Karpas-422 (cell line): ENCODE data around the gene FRAS1. TPM values are rescaled to one million over a fixed set of nuclear protein-coding genes. Genes with fewer than 3 reads are reported as not detected.

Source experiments
- DNase-seq: peaks from one replicate; pipeline ENCODE4 v3.0.0-alpha.2; 2015
- H2AFZ ChIP-seq: fragments of 200-600 bp; sonication (generic); 2 replicates; pipeline ENCODE4 v1.6.1; 2014; ENCODE audit warnings: antibody characterized with exemption, low read length, mixed read lengths
- H3K27ac ChIP-seq: fragments of 200-600 bp; sonication (generic); 2 replicates; pipeline ENCODE4 v1.5.1; 2014; ENCODE audit warnings: mild to moderate bottlenecking, low read length, moderate library complexity
- H3K27me3 ChIP-seq: fragments of 200-600 bp; sonication (generic); 2 replicates; pipeline ENCODE4 v1.6.1; 2014; ENCODE audit warnings: low read length, mixed read lengths
- H3K36me3 ChIP-seq: fragments of 200-600 bp; sonication (generic); 2 replicates; pipeline ENCODE4 v1.6.1; 2014; ENCODE audit warnings: low read length, mixed read lengths; ENCODE audit not compliant: insufficient read depth
- H3K4me1 ChIP-seq: fragments of 200-600 bp; sonication (generic); 2 replicates; pipeline ENCODE4 v1.6.1; 2014; ENCODE audit warnings: mild to moderate bottlenecking, low read length, mixed read lengths
- H3K4me2 ChIP-seq: fragments of 200-600 bp; sonication (generic); 2 replicates; pipeline ENCODE4 v1.6.1; 2014; ENCODE audit warnings: low read length, low read depth, mild to moderate bottlenecking; ENCODE audit not compliant: poor library complexity, severe bottlenecking
- H3K4me3 ChIP-seq: fragments of 200-600 bp; sonication (generic); 2 replicates; pipeline ENCODE4 v1.5.1; 2014; ENCODE audit warnings: mild to moderate bottlenecking, antibody characterized with exemption, low read length, mixed read lengths
- H3K79me2 ChIP-seq: fragments of 200-600 bp; sonication (generic); 2 replicates; pipeline ENCODE4 v1.6.1; 2014; ENCODE audit warnings: mild to moderate bottlenecking, low read length, mixed read lengths
- H3K9ac ChIP-seq: fragments of 200-600 bp; sonication (generic); 2 replicates; pipeline ENCODE4 v1.6.0; 2014; ENCODE audit warnings: low read length
- H3K9me2 ChIP-seq: fragments of 200-600 bp; sonication (generic), shearing (Covaris generic); replicated peaks from 2 replicates; pipeline ENCODE4 v1.6.0; 2014; ENCODE audit warnings: mild to moderate bottlenecking, low read length, moderate library complexity; ENCODE audit not compliant: insufficient read depth
- H3K9me3 ChIP-seq: fragments of 300-700, 200-600 bp; sonication (generic); 2 replicates; pipeline ENCODE4 v1.6.1; 2014; ENCODE audit warnings: low read length, mixed read lengths
- H4K20me1 ChIP-seq: fragments of 200-600 bp; sonication (generic); 2 replicates; pipeline ENCODE4 v1.6.1; 2014; ENCODE audit warnings: mild to moderate bottlenecking, antibody characterized with exemption, low read length, low read depth; ENCODE audit not compliant: insufficient read depth
- total RNA-seq: library from RNA; depleted of rRNA; stranded (reverse); fragments of >200 nt; shearing (Covaris generic); gene quantifications from 2 replicates; pipeline ENCODE4 v1.2.3, GENCODE V29; 2014; ENCODE audit warnings: low replicate concordance

Gene FRAS1
- total RNA-seq, 1 experiment from 2014 or later: not detected

DNA sequence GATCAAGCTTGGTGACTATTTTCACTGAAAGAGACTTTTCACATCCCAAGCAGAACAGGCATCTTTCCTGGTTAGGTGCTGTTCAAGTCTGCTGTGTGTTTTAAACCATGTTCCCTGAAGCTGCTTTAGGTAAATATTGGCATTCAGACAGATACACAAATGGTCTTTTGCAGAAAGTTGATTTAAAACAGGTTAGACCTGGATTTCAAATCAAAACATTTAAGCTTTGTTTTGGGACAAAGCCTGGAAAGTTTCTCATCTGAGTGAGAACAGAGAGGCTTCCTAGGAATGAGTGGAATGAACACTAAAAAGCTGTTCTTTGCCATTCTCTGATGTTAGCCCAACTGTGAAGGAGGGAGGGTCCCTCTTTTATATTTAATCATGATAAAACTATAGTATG, 504.6 kb downstream of the FRAS1 start:
- no peak overlapping the region for H3K4me2 ChIP-seq

DNA sequence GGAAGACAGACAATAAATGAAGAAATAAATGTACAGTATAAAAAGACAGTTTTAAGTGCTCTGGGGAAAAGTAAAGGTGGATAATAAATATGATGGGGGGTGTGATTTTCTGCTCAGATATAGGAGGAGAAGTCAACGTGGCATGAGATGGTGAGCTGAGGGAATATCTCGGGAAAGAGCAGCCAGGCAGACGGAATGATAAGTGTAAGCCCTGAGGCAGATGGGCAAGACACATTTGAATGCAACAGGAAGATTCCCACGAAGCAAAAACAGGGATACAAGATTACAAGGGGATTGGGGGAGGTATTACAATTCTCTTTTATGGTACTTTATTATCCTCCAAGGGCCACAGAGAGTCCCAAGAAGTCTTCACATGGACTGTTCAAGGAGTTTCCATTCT, 505.6 kb downstream of the FRAS1 start:
- no peak overlapping the region for H3K4me3 ChIP-seq
- no peak overlapping the region for H3K27ac ChIP-seq
- no peaks in the 10 kb centered on the region for H3K9me2 ChIP-seq
- H3K4me2 ChIP-seq: no peak overlapping the region
- H3K9me3 ChIP-seq: no peaks in the 10 kb centered on the region
- H3K4me1 ChIP-seq: no peaks in the 10 kb centered on the region
- H2AFZ ChIP-seq: no peak overlapping the region
- no peak for DNase-seq
- no peaks in the 10 kb centered on the region for H3K27me3 ChIP-seq
- H4K20me1 ChIP-seq: no peaks in the 10 kb centered on the region
- no peaks in the 10 kb centered on the region for H3K79me2 ChIP-seq
- no peaks in the 10 kb centered on the region for H3K36me3 ChIP-seq
- no peak overlapping the region for H3K9ac ChIP-seq

More for the DNA sequence above, 504.6 kb downstream of the FRAS1 start:
- no peak overlapping the region for H2AFZ ChIP-seq
- no peak for DNase-seq
- H3K79me2 ChIP-seq: no peaks in the 10 kb centered on the region
- H3K9me3 ChIP-seq: no peaks in the 10 kb centered on the region
- H3K27ac ChIP-seq: no peak overlapping the region
- no peaks in the 10 kb centered on the region for H3K27me3 ChIP-seq
- H3K36me3 ChIP-seq: no peaks in the 10 kb centered on the region
- no peaks in the 10 kb centered on the region for H3K4me1 ChIP-seq
- H3K4me3 ChIP-seq: no peak overlapping the region
- no peaks in the 10 kb centered on the region for H3K9me2 ChIP-seq
- H4K20me1 ChIP-seq: no peaks in the 10 kb centered on the region
- H3K9ac ChIP-seq: no peak overlapping the region

DNA sequence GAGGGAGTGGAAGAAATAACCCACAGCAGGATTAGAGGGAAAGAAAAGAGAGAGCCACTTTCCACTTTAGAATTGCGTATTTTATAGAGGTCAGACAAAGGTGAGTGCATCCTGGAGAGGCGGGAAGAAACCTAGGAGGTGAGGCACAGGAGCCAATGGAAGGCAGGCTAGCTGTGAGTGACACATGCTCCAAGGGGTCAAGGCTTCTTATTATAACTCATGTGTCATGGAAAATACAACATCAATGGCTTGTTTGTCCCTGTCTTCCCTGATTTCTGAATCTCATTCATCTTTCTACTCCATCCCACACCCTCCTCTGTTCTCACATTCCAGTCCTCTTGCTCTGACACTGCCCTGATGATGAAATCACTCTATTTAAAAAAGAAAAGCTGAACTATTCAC, 508.8 kb downstream of the FRAS1 start:
- DNase-seq: no peak
- Histone ChIP-seq H3K27me3 (no peaks in the 10 kb centered on the region), H2AFZ (no peak overlapping the region), H3K4me2 (no peak overlapping the region), H3K9me3 (no peaks in the 10 kb centered on the region), H3K9me2 (no peaks in the 10 kb centered on the region), H4K20me1 (no peaks in the 10 kb centered on the region), H3K27ac (no peak overlapping the region), H3K9ac (no peak overlapping the region), H3K79me2 (no peaks in the 10 kb centered on the region), H3K4me1 (no peaks in the 10 kb centered on the region), H3K36me3 (no peaks in the 10 kb centered on the region), H3K4me3 (no peak overlapping the region)

DNA sequence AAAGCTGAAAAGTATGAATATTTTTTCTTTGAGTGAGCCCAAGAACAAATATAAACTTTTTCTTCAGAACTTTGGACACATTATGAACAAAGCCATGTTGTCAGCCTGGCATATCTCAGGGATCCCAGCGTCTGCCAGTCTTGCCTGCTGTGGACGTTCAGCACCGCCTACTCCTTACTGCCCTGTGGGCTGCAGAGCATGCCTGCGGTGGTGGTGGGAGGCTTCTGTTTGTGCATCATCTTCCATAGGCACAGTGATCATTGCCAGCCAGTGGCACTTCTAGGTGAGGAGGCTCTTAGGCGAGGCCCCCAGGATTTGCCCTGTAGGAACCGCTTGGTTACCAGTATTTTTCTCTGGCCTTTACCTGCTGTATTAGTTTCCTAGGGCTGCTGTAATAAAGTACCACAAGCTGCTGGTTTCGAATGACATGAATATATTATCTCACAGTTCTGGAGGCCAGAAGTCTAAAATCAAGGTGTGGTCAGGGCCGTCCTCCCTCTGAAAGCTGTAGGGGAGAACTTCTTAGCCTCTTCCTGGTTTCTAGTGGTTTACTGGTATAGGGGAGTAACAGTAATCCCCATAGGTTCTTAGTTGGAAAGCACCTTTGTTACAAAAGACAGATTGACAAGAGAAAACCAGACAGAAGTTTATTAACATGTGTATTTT, 509.8 kb downstream of the FRAS1 start:
- Histone ChIP-seq H3K9ac (no peak overlapping the region), H3K36me3 (no peaks in the 10 kb centered on the region), H3K9me3 (no peaks in the 10 kb centered on the region), H3K4me2 (no peak overlapping the region), H3K27me3 (no peaks in the 10 kb centered on the region), H4K20me1 (no peaks in the 10 kb centered on the region), H3K79me2 (no peaks in the 10 kb centered on the region), H3K4me1 (no peaks in the 10 kb centered on the region), H3K4me3 (no peak overlapping the region), H3K9me2 (no peaks in the 10 kb centered on the region), H3K27ac (no peak overlapping the region), H2AFZ (no peak overlapping the region)
- no peak for DNase-seq

DNA sequence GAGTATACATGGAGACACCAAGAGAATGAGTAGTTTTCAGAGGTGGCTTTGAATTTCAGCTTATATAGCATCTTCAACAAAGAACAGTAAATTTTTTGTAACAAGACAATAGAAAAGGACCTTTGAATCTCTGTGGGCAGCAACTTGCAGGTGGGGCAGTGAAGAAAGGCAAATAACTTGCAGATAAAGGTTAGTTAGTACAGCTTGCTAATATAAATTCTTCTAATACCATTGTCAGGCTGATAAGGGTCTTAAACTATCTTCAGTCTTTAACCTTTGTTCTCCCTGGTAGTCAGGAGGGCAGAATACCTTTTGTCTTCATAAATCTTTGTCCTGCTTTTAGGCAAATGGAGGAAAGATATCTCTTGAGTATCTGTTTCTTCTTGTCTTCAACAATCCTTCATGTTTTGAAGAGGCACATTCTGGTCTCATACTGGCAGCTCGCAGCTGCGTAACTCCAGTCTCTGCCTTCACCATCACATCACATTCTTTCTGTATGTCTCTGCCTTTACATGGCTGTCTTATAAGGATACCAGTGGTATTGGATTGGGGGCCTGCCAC, 510.5 kb downstream of the FRAS1 start:
- Histone ChIP-seq H3K27ac (no peak overlapping the region), H3K4me2 (no peak overlapping the region), H3K9ac (no peak overlapping the region)

DNA sequence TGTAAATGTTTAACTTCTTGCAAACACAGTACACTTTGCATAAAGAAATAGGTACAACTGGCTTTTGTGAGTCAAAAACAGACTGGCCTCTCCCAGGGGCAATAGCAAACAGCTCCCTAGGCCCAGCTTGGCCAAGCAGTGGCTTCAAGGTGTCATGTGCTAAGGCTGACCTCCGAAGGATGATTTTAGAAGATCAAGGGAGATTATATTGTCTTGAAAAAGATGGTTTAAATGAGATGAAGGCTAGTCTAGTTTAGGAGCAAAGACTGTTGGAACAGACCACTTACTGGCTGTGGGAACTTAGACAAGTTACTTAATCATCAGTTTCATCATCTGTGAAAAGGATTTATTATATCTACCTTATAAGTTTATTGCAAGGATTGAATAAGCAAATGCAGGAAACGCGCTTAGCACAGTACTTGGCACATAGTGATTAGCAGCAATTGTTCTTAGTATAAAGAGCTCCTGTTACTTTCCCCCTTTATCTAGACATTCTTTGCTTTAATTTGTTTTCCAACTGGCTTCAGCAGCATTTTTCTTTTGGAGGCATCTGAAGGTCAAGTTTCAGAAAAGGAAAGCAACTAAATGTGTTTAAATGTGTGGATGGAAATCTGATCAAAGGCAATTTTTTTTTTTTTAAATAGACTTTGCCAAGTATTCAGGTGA, 511.6 kb downstream of the FRAS1 start:
- no peak overlapping the region for H3K4me2 ChIP-seq
- no peak overlapping the region for H3K9ac ChIP-seq

More for the DNA sequence above, 510.5 kb downstream of the FRAS1 start:
- Histone ChIP-seq H3K79me2 (no peaks in the 10 kb centered on the region), H2AFZ (no peak overlapping the region), H3K27me3 (no peaks in the 10 kb centered on the region), H4K20me1 (no peaks in the 10 kb centered on the region), H3K9me2 (no peaks in the 10 kb centered on the region), H3K4me3 (no peak overlapping the region), H3K36me3 (no peaks in the 10 kb centered on the region), H3K4me1 (no peaks in the 10 kb centered on the region), H3K9me3 (no peaks in the 10 kb centered on the region)
- DNase-seq: no peak

DNA sequence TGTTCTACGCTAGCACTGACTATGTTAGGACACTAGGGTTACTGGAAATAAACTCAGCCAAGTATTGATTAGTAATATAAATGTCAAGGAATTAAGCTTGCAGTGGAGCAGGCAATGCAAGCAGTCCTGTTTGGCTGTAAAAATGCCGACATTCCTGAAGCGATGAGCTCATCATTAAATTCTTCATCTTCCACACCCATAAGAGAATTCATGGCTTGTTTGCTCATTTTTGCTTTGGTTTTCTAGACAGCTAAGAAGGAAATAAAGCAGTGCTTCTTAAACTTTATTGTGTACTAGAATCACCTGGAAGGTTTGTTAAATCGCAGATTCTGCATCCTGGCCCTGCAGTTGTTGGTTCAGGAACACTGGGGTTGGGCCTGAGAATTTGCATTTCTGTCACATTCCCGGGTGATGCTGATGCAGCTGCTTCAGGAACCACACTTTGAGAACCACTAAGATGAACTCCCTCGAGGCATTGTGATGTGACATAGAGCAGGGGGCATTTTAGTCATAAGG, 512.2 kb downstream of the FRAS1 start:
- no peak overlapping the region for H3K9ac ChIP-seq
- H3K36me3 ChIP-seq: no peaks in the 10 kb centered on the region
- no peak overlapping the region for H3K4me3 ChIP-seq
- H3K4me1 ChIP-seq: no peaks in the 10 kb centered on the region
- DNase-seq: no peak
- H3K9me2 ChIP-seq: no peaks in the 10 kb centered on the region
- no peak overlapping the region for H3K4me2 ChIP-seq
- H3K27ac ChIP-seq: no peak overlapping the region
- H3K9me3 ChIP-seq: no peaks in the 10 kb centered on the region
- H4K20me1 ChIP-seq: no peaks in the 10 kb centered on the region
- H3K79me2 ChIP-seq: no peaks in the 10 kb centered on the region
- H2AFZ ChIP-seq: no peak overlapping the region
- H3K27me3 ChIP-seq: no peaks in the 10 kb centered on the region

More for the DNA sequence above, 511.6 kb downstream of the FRAS1 start:
- Histone ChIP-seq H3K4me1 (no peaks in the 10 kb centered on the region), H3K27ac (no peak overlapping the region), H3K79me2 (no peaks in the 10 kb centered on the region), H3K9me2 (no peaks in the 10 kb centered on the region), H3K4me3 (no peak overlapping the region), H3K27me3 (no peaks in the 10 kb centered on the region), H2AFZ (no peak overlapping the region), H3K9me3 (no peaks in the 10 kb centered on the region), H4K20me1 (no peaks in the 10 kb centered on the region), H3K36me3 (no peaks in the 10 kb centered on the region)
- DNase-seq: no peak

DNA sequence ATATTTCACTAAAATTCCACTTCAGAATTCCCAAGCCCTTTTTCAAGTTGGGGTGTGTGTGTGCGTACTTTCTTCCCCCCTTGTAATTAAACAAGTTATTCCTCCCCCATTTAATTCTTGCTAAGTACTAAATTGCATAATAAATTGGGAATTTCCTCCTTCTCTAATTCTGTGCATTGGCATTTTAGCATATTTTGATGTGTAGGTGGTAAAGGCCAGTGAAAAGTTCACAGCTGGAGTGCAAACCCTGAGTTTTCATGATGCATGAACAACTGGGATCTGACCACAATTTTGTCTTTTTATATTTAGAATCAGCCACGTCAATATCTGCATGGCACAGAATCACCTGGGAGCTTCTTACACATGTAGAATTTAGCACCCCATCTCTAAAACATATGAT, 513.0 kb downstream of the FRAS1 start:
- H3K27ac ChIP-seq: no peak overlapping the region
- no peaks in the 10 kb centered on the region for H3K4me1 ChIP-seq
- no peak overlapping the region for H3K4me3 ChIP-seq
- no peak overlapping the region for H3K9ac ChIP-seq
- H3K36me3 ChIP-seq: no peaks in the 10 kb centered on the region
- no peaks in the 10 kb centered on the region for H4K20me1 ChIP-seq
- H2AFZ ChIP-seq: no peak overlapping the region
- no peaks in the 10 kb centered on the region for H3K27me3 ChIP-seq
- no peaks in the 10 kb centered on the region for H3K9me3 ChIP-seq
- H3K9me2 ChIP-seq: no peaks in the 10 kb centered on the region
- DNase-seq: no peak
- no peak overlapping the region for H3K4me2 ChIP-seq
- no peaks in the 10 kb centered on the region for H3K79me2 ChIP-seq
